Neural cell (in vitro differentiated cells): ENCODE results near the gene APLNR.

Experiments
- EP300 ChIP-seq: fragments of 450-650 bp; conservative IDR thresholded peaks from 2 replicates; pipeline ENCODE4 v1.6.1; 2014; ENCODE audit warnings: antibody characterized with exemption, mild to moderate bottlenecking, moderate library complexity; ENCODE audit not compliant: poor library complexity, severe bottlenecking
- EZH2 ChIP-seq: fragments of 200-600, 300-800 bp; shearing (Covaris generic), sonication (generic); IDR thresholded peaks from 2 replicates; pipeline ENCODE4 v1.6.1; 2014; ENCODE audit warnings: antibody characterized with exemption, low read length, borderline replicate concordance, mild to moderate bottlenecking; ENCODE audit not compliant: insufficient read depth, poor library complexity, severe bottlenecking
- MXI1 ChIP-seq: fragments of 450-650 bp; conservative IDR thresholded peaks from 2 replicates; pipeline ENCODE4 v1.6.1; 2014; ENCODE audit warnings: antibody characterized with exemption, mild to moderate bottlenecking; ENCODE audit not compliant: poor library complexity, severe bottlenecking
- POLR2AphosphoS5 ChIP-seq: IDR thresholded peaks from 2 replicates; pipeline ENCODE4 v1.6.1; 2012
- REST ChIP-seq: IDR thresholded peaks from 2 replicates; pipeline ENCODE4 v1.6.1; 2012; ENCODE audit warnings: borderline replicate concordance
- TF ChIP-seq, protein P1 (sequence below): fragments of 450-650 bp; IDR thresholded peaks from 2 replicates; pipeline ENCODE4 v1.5.1; 2014; ENCODE audit warnings: antibody characterized with exemption, mild to moderate bottlenecking, moderate library complexity; ENCODE audit not compliant: poor library complexity, severe bottlenecking

DNA sequence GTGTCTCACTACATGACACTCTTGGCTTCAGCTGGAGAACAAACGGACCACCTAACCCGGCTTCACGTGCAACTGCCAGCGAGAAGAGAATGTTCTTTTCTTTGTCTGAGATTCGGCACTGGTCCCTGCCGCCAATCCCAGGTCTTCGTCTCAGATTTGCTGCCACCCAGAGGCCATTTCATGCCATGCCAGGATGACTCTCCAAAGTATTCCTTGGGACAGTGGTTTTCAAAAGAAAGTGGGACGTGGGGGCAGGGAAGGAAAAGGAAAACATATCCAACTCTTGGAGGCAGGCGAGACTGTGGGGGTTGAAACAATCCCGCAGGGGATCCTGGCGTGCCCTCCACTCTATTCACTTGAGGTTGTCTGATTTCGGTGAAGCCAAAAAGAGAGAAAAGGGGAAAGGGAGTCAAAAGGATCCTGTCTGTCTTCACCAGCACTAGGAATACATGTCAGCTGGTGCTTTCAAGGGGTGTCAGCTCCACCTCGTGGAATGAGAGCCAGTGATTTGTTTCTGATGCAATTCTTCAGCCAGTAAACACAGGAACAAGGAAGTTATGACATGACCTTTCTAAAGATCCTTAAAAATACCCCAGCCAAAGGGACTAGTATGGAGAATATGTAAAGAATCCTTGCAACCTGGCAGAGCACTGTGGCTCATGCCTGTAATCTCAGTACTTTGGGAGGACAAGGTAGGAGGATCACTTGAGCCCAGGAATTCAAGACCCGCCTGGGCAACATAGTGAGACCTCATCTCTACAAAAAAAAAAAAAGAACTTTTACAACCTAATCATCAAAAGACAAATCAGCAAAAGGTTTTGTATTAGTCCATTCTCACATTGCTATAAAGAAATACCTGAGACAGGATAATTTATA lies 41.0 kb upstream of the APLNR start:
- TF ChIP-seq, protein P1, sequence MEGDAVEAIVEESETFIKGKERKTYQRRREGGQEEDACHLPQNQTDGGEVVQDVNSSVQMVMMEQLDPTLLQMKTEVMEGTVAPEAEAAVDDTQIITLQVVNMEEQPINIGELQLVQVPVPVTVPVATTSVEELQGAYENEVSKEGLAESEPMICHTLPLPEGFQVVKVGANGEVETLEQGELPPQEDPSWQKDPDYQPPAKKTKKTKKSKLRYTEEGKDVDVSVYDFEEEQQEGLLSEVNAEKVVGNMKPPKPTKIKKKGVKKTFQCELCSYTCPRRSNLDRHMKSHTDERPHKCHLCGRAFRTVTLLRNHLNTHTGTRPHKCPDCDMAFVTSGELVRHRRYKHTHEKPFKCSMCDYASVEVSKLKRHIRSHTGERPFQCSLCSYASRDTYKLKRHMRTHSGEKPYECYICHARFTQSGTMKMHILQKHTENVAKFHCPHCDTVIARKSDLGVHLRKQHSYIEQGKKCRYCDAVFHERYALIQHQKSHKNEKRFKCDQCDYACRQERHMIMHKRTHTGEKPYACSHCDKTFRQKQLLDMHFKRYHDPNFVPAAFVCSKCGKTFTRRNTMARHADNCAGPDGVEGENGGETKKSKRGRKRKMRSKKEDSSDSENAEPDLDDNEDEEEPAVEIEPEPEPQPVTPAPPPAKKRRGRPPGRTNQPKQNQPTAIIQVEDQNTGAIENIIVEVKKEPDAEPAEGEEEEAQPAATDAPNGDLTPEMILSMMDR, result peak; percentile 84
- no peak for TF ChIP-seq MXI1
- no peak for TF ChIP-seq REST
- TF ChIP-seq EZH2, result no peak
- TF ChIP-seq POLR2AphosphoS5, result peak; percentile 17
- no peak for TF ChIP-seq EP300
